HCT116 (cell line): ENCODE results near the gene CACNA2D3. TPM values are rescaled to one million over a fixed set of nuclear protein-coding genes. Genes with fewer than 3 reads are reported as not detected.

Source experiments
- ATAC-seq: fragments of 200-7000 bp; cut with Tn5 transposase; 2 replicates; pipeline ENCODE4 v1.9.1; 2020; ENCODE audit warnings: mild to moderate bottlenecking, moderate library complexity
- BruUV-seq: library from RNA; stranded (reverse); fragments of 400-500 nt; replicated peaks from 2 replicates; lab custom pipeline; 2021; lab: Mats Ljungman, UMichigan
- CTCF ChIA-PET: fragments of 300-600 bp; sonication (Branson Sonifier 250); formaldehyde crosslinking; loops from one replicate; lab custom pipeline; 2021; ENCODE audit warnings: antibody characterized with exemption; lab: Charles Lee
- POLR2A ChIA-PET: fragments of 300-600, 350-600 bp; sonication (Branson Sonifier 250); formaldehyde crosslinking; loops from one replicate; lab custom pipeline; 2021; ENCODE audit warnings: antibody characterized with exemption; lab: Charles Lee
- RAD21 ChIA-PET, 2 experiments: fragments of 300-600 bp; sonication (Branson Sonifier 250); formaldehyde crosslinking; loops; one replicate each; lab custom pipeline; 2023; ENCODE audit warnings: low total read pairs in 2 of 2; ENCODE audit not compliant: uncharacterized antibody in 2 of 2, unreplicated experiment in 2 of 2, low non-redundant PET in 1 of 2; lab: Charles Lee
- DNase-seq: peaks from one replicate; pipeline ENCODE4 v3.0.0-alpha.2; 2010; ENCODE audit warnings: low read depth, low spot score
- H2AFZ ChIP-seq: fragments of 200-600 bp; shearing (Covaris generic), sonication (generic); 2 replicates; pipeline ENCODE4 v1.6.1; 2017; ENCODE audit warnings: low read depth, mixed run types, mixed read lengths, antibody characterized with exemption, low read length; ENCODE audit not compliant: poor library complexity, severe bottlenecking
- H3K27ac ChIP-seq: 2 replicates; pipeline ENCODE4 v1.5.1; 2012; ENCODE audit warnings: low read depth, low read length
- H3K27me3 ChIP-seq: fragments of 200-600 bp; sonication (generic); 2 replicates; pipeline ENCODE4 v1.6.1; 2016; ENCODE audit warnings: mixed run types, low read length, mixed read lengths; ENCODE audit not compliant: insufficient read depth
- H3K36me3 ChIP-seq, 2 experiments: fragments of 200-500 bp in 1 of 2; fragments of 200-600 bp in 1 of 2; sonication (Bioruptor generic) in 1 of 2; sonication (generic) in 1 of 2; 2 replicates each; pipeline versions ENCODE4 v1.5.1 to v1.6.1; 2014 to 2016; ENCODE audit warnings: low read length in 2 of 2, inconsistent platforms in 1 of 2, mixed read lengths in 1 of 2, mixed run types in 1 of 2; ENCODE audit not compliant: insufficient read depth in 2 of 2, control insufficient read depth in 1 of 2
- H3K4me1 ChIP-seq, 2 experiments: fragments of 200-600 bp in 1 of 2; sonication (generic) in 1 of 2; 2 replicates each; pipeline versions ENCODE4 v1.5.1 to v1.6.1; 2012 to 2017; ENCODE audit warnings: low read length in 2 of 2, inconsistent platforms in 1 of 2, mild to moderate bottlenecking in 1 of 2, mixed read lengths in 1 of 2, mixed run types in 1 of 2, moderate library complexity in 1 of 2; ENCODE audit not compliant: insufficient read depth in 2 of 2, control insufficient read depth in 1 of 2
- H3K4me2 ChIP-seq: fragments of 200-600 bp; sonication (generic); 2 replicates; pipeline ENCODE4 v1.6.1; 2017; ENCODE audit warnings: mixed run types, low read length, mixed read lengths
- H3K4me3 ChIP-seq, 2 experiments: fragments of 200-600 bp in 1 of 2; sonication (generic) in 1 of 2; replicated peaks in 1 of 2; 2 replicates each; pipeline ENCODE4 v1.5.1; 2011 to 2016; ENCODE audit warnings: low read length in 2 of 2, control low read depth in 1 of 2, low read depth in 1 of 2, mild to moderate bottlenecking in 1 of 2, mixed read lengths in 1 of 2, mixed run types in 1 of 2
- H3K79me2 ChIP-seq: fragments of 200-600 bp; sonication (generic); 2 replicates; pipeline ENCODE4 v1.6.1; 2017; ENCODE audit warnings: mild to moderate bottlenecking, mixed run types, low read length, moderate library complexity, mixed read lengths; ENCODE audit not compliant: insufficient read depth
- H3K9ac ChIP-seq: fragments of 200-600 bp; sonication (generic); 2 replicates; pipeline ENCODE4 v1.6.1; 2016; ENCODE audit warnings: low read length, mixed read lengths
- H3K9me2 ChIP-seq: fragments of 200-600 bp; sonication (generic), shearing (Covaris generic); 2 replicates; pipeline ENCODE4 v1.6.1; 2017; ENCODE audit warnings: mixed run types, mild to moderate bottlenecking, moderate library complexity; ENCODE audit not compliant: insufficient read depth
- H3K9me3 ChIP-seq, 2 experiments: fragments of 200-500 bp in 1 of 2; fragments of 200-600 bp in 1 of 2; sonication (Bioruptor generic) in 1 of 2; sonication (generic) in 1 of 2; 2 replicates each; pipeline ENCODE4 v1.6.1; 2014 to 2017; ENCODE audit warnings: low read length in 2 of 2, mixed read lengths in 2 of 2, inconsistent platforms in 1 of 2, low read depth in 1 of 2, mild to moderate bottlenecking in 1 of 2, mixed run types in 1 of 2, moderate library complexity in 1 of 2; ENCODE audit not compliant: control insufficient read depth in 1 of 2, insufficient read depth in 1 of 2
- H4K20me1 ChIP-seq: fragments of 200-600 bp; sonication (generic), shearing (Covaris generic); 2 replicates; pipeline ENCODE4 v1.6.1; 2017; ENCODE audit warnings: mixed run types, mild to moderate bottlenecking, moderate library complexity; ENCODE audit not compliant: insufficient read depth
- CBX3 ChIP-seq: IDR thresholded peaks from 2 replicates; pipeline ENCODE4 v1.6.1; 2012; ENCODE audit warnings: low read depth
- CEBPB ChIP-seq: IDR thresholded peaks from 2 replicates; pipeline ENCODE4 v1.6.1; 2012; ENCODE audit warnings: low read depth
- JUND ChIP-seq: IDR thresholded peaks from 2 replicates; pipeline ENCODE4 v1.6.1; 2012
- MAX ChIP-seq: IDR thresholded peaks from 2 replicates; pipeline ENCODE4 v1.6.1; 2012
- POLR2A ChIP-seq: IDR thresholded peaks from 2 replicates; pipeline ENCODE4 v1.7.0; 2011; ENCODE audit warnings: borderline replicate concordance; ENCODE audit not compliant: insufficient read depth, insufficient read length; ENCODE audit errors: extremely low read depth
- POLR2AphosphoS5 ChIP-seq: IDR thresholded peaks from 2 replicates; pipeline ENCODE4 v1.6.1; 2011; ENCODE audit warnings: mild to moderate bottlenecking, low read depth, low read length, moderate library complexity
- RAD21 ChIP-seq: IDR thresholded peaks from 2 replicates; pipeline ENCODE4 v1.6.1; 2012; ENCODE audit warnings: low read depth, mild to moderate bottlenecking
- SP1 ChIP-seq: IDR thresholded peaks from 2 replicates; pipeline ENCODE4 v1.6.1; 2012; ENCODE audit warnings: low read depth
- SRF ChIP-seq: IDR thresholded peaks from 2 replicates; pipeline ENCODE4 v1.6.1; 2012; ENCODE audit warnings: low read depth
- TCF7L2 ChIP-seq: IDR thresholded peaks from 2 replicates; pipeline ENCODE4 v1.7.0; 2011; ENCODE audit warnings: borderline replicate concordance, inconsistent platforms; ENCODE audit not compliant: insufficient read depth, insufficient read length; ENCODE audit errors: extremely low read depth
- YY1 ChIP-seq: IDR thresholded peaks from 2 replicates; pipeline ENCODE4 v1.6.1; 2011; ENCODE audit warnings: low read length, low read depth, moderate library complexity, mild to moderate bottlenecking; ENCODE audit not compliant: insufficient replicate concordance; ENCODE audit errors: extremely low read depth
- ZNF274 ChIP-seq: fragments of 200-500 bp; sonication (Bioruptor generic); IDR thresholded peaks from 2 replicates; pipeline ENCODE4 v1.6.1; 2014; ENCODE audit warnings: mild to moderate bottlenecking, low read depth, low read length, inconsistent platforms
- intact Hi-C: fragments of 100-400 bp; cut with micrococcal nuclease; formaldehyde crosslinking; loops from 2 replicates; pipeline ENCODE4 v1.10.0; 2022
- total RNA-seq: library from RNA; stranded (reverse); gene quantifications from one replicate; pipeline ENCODE4 v1.2.1, GENCODE V29; 2021; ENCODE audit not compliant: unreplicated experiment
- TF ChIP-seq, protein P1 (sequence below), 3 experiments: fragments of 200-600 bp in 1 of 3; sonication (generic) in 1 of 3; IDR thresholded peaks in 2 of 3; conservative IDR thresholded peaks in 1 of 3; 2 replicates each; pipeline ENCODE4 v1.5.1; 2012 to 2017; ENCODE audit warnings: low read depth in 2 of 3, low read length in 2 of 3, antibody characterized with exemption in 1 of 3, borderline replicate concordance in 1 of 3, control low read depth in 1 of 3, mild to moderate bottlenecking in 1 of 3, mixed read lengths in 1 of 3, mixed run types in 1 of 3, moderate library complexity in 1 of 3; ENCODE audit not compliant: insufficient read depth in 1 of 3

CACNA2D3 gene
- total RNA-seq, 1 experiment from 2014 or later: 0.20 TPM

DNA sequence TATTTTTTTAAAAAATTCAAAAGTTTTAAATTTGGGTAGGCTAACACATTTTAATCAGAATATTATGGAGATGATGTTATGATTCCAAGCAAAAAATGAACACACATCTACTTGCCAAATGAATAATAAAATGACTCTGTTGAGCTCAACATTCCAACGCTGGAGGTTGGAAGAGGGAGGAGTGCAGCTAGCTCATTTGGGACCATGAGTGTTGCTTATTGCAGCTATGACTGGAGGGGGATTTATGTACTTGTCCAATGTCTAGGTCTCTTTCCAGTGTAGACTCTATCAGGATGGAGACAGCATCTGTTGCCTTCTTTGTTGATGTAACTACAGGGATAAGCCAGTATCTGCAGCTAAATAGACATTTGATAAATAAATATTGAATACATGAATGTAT, 310.6 kb downstream of the CACNA2D3 start:
- no peak for TF ChIP-seq SRF
- no peak for TF ChIP-seq SP1
- TF ChIP-seq ZNF274: no peak
- no peak for TF ChIP-seq CBX3
- no peak for TF ChIP-seq MAX
- TF ChIP-seq CEBPB: no peak
- no peak for TF ChIP-seq JUND
- TF ChIP-seq YY1: no peak
- no peak for TF ChIP-seq TCF7L2
- TF ChIP-seq POLR2AphosphoS5: no peak
- Histone ChIP-seq H3K9ac (no peak overlapping the region), H3K9me2 (no peaks in the 10 kb centered on the region), H3K79me2 (no peaks in the 10 kb centered on the region), H4K20me1 (no peaks in the 10 kb centered on the region), H3K27ac (no peak overlapping the region), H3K4me3 (no peak overlapping the region), H3K36me3 (no peaks in the 10 kb centered on the region), H3K4me1 (no peaks in the 10 kb centered on the region), H3K9me3 (no peaks in the 10 kb centered on the region), H3K27me3 (no peaks in the 10 kb centered on the region; the same call in 1 of the 2 replicates), H2AFZ (no peak overlapping the region), H3K4me2 (no peak overlapping the region)
- ChIA-PET POLR2A (no interaction called here), RAD21 (no interaction called here), CTCF (no interaction called here)
- DNase-seq: no peak
- no peak for ATAC-seq
- BruUV-seq: no TSS peak
- intact Hi-C loops: no loop called here

- DNase-seq: peak; percentile 13
- H3K9me3 ChIP-seq: no peaks in the 10 kb centered on the region
- intact Hi-C loops: no loop called here
- H3K79me2 ChIP-seq: no peaks in the 10 kb centered on the region
- H3K4me1 ChIP-seq: no peaks in the 10 kb centered on the region
- H3K36me3 ChIP-seq: no peaks in the 10 kb centered on the region
- peak; percentile 76 for ATAC-seq
- H3K27ac ChIP-seq: no peak overlapping the region
- H3K9me2 ChIP-seq: no peaks in the 10 kb centered on the region
- ChIA-PET CTCF (interaction anchor here (1.0 kb wide), 1 partner anchor 9 kb away, joined by 4 read pairs; no protein-coding TSS in a partner anchor), RAD21 (no interaction called here), POLR2A (no interaction called here)
- H2AFZ ChIP-seq: no peak overlapping the region
- H4K20me1 ChIP-seq: no peaks in the 10 kb centered on the region
- H3K27me3 ChIP-seq: no peaks in the 10 kb centered on the region; the same call in 1 of the 2 replicates
- H3K4me3 ChIP-seq: no peak overlapping the region
- no peak overlapping the region for H3K9ac ChIP-seq
- no TSS peak for BruUV-seq
- H3K4me2 ChIP-seq: no peak overlapping the region
- TF ChIP-seq, protein P1, sequence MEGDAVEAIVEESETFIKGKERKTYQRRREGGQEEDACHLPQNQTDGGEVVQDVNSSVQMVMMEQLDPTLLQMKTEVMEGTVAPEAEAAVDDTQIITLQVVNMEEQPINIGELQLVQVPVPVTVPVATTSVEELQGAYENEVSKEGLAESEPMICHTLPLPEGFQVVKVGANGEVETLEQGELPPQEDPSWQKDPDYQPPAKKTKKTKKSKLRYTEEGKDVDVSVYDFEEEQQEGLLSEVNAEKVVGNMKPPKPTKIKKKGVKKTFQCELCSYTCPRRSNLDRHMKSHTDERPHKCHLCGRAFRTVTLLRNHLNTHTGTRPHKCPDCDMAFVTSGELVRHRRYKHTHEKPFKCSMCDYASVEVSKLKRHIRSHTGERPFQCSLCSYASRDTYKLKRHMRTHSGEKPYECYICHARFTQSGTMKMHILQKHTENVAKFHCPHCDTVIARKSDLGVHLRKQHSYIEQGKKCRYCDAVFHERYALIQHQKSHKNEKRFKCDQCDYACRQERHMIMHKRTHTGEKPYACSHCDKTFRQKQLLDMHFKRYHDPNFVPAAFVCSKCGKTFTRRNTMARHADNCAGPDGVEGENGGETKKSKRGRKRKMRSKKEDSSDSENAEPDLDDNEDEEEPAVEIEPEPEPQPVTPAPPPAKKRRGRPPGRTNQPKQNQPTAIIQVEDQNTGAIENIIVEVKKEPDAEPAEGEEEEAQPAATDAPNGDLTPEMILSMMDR (IDR thresholded peaks at IDR 0.05 in 2 of 3, conservative IDR thresholded peaks at IDR 0.05 in 1 of 3; ENCODE audit: borderline replicate concordance in 1 of 3, insufficient read depth in 1 of 3, low read depth in 2 of 3, low read length in 2 of 3): peak; percentile 17 to 40 (median 29); a peak in 3 of 6 replicates
- TF ChIP-seq RAD21 (0 out of 2 replicates have a peak, but pooled peaks have one; percentile 11), POLR2A (no peak)
These were observed 311.5 kb downstream of the CACNA2D3 start for GRCh38 chr3:54433846-54434245.
